Measurements from ENCODE around the gene PCBP3.
"Not testable (repeated sequence)": the region's sequence is repeated elsewhere in the genome, so short reads cannot be mapped to it uniquely, and the experiment has no call there.

PCBP3 gene

GRCh38 chr21:45643021-45643980 is at the start of gene PCBP3:
TSS of gene PCBP3 (plus strand) at chr21:45643725. CDS start at chr21:45850086, 206,361 bp downstream.
- no peak for DNase-seq (ENCODE audit: low read depth)

GRCh38 chr21:45594721-45595489 is 48.6 kb upstream of the PCBP3 start:
- no peak for DNase-seq (ENCODE audit: low read depth)

DNA sequence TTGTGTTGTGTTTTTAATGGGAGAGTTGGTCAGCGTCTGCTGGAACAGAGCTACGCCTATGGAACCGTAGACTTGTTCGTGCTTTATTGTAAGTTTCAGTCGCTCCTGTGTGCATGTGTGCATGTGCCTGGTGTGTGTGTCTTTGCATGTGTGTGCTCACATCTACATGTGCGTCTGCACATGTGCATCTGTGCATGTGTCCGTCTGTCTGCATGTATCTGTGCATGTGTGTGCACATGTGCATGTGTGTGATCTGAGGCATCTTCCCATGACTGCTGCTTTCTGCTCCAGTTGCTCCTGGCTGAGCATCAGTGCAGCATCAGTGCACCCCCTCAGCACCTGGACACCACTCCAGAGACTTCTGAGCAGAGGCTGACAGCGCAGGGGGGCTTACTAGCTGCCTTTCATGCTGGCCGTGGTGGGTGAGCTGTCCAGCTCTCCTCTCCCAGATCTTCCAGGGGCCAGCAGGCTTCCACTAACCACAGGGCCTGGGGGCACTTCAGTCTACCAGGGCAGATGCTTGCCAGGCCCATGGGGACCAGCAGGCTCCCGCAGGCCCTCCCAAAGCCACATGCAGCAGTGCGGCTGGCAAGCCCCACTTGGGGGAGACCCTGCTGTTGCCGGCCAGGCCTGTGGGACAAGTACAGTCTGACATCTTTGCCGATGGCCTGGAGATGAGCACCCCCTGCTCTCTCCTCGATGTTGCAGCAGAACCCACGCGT is 47.8 kb upstream of the PCBP3 start:
- no peak for DNase-seq (ENCODE audit: low read depth)

DNA sequence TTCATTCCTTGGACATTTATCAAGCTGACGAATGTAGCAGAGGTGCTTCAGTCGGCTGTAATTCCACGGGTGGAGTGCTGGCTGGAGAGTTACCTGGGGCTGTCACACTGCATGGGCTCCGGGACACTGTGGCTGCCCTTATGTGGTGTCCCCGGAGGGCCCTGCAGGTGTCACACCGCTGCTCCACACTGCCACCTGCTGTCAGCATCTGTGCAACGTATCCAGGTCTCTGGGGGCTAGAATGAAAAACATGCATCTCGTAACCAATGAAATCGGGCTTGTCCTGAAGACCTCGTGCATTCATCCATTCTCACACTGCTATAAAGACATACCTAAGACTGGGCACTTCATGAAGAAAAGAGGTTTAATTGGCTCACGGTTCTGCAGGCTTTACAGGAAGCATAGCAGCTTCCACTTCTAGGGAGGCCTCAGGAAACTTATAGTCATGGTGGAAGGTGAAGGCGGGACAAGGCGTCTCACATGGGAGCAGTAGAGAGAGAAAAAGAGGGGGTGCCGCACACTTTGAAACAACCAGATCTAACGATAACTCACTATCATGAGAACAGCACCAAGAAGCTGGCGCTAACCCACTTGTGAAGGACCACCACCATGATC is 46.7 kb upstream of the PCBP3 start:
- no peak for DNase-seq (ENCODE audit: low read depth)

DNA sequence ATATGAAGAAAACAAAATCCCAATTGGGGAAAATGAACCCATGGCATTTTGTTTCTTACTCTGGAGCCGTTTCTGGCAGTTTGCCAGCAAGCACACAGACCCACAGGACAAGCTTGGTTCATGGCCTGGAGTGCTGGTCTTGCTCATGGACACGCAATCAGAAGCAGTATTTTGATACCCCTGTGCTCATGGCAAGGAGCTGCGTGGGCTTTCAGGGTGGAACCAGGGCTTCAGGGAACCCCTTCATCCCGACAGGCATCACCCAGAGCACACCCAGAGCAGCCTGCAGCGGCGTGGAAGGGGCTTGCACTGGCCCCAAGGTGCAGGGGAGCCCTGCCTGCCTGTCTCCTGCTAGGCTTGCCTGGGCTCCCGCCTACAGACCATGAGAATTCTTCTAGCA is 45.4 kb upstream of the PCBP3 start:
- DNase-seq (ENCODE audit: low read depth) = no peak

GRCh38 chr21:45598666-45599065 is 44.9 kb upstream of the PCBP3 start:
- no peak for DNase-seq (ENCODE audit: low read depth)

GRCh38 chr21:45599146-45599581 is 44.4 kb upstream of the PCBP3 start:
- no peak for DNase-seq (ENCODE audit: low read depth)

GRCh38 chr21:45600248-45600647 is 43.3 kb upstream of the PCBP3 start:
- DNase-seq (ENCODE audit: low read depth) = no peak

- DNase-seq (ENCODE audit: low read depth) = no peak
Observed at GRCh38 chr21:45601551-45601950, 42.0 kb upstream of the PCBP3 start.

DNA sequence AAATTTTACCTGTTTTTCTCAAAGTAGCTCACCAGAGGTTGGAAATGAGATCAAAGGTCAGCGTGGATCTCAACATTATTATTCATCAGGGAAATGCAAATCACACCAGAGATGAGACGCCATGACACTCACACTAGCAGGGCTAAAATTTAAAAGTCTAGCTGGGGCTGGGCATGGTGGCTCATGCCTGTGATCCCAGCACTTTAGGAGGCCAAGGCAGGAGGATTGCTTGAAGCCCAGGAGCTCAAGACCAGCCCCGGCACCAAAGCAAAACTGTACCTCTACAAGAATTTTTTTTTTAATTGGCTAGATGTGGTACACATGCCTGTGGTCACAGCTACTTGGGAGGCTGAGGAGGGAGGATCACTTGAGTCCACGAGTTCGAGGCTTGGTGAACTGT is 41.4 kb upstream of the PCBP3 start:
- DNase-seq (ENCODE audit: low read depth) = no peak

DNA sequence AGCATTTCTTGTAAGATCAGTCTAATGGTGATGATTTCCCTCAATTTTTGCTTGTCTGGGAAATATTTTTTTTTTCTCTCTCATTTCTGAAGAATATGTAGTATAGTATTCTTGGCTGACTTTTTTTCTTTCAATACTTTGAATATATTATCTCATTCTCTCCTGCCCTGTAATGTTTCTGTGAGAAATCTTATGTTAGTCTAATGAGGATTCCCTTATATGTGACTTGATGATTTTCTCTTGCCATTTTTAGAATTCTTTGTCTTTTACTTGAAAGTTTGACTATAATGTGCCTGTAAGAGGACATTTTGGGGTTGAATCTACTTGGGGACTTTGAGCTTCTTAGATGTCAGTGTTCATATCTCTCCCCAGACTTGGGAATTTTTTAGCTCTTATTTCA is 40.0 kb upstream of the PCBP3 start:
- DNase-seq (ENCODE audit: low read depth) = no peak

- DNase-seq (ENCODE audit: low read depth) = not testable (repeated sequence)
Observed at GRCh38 chr21:45604681-45605080, 38.8 kb upstream of the PCBP3 start.

- DNase-seq (ENCODE audit: low read depth) = no peak
Observed at GRCh38 chr21:45607021-45607908, 36.3 kb upstream of the PCBP3 start.

DNA sequence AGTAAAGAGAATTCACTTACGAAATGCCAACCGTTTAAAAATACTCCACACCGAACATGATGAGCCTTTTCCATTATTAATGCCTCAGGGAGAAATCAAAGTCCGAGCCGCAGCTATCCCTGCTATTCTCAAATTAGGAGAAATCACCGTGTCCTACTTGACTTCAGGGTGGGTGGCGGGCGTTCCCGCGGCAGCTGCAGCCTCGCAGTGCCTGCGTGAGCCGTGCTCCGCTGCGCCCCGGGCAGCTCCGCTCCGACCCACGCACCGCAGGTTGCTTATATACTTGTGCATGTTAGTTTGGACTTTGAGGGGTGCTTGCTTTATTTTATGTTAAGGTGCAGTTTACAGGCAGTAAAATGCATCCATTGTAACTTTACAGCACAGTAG is 35.6 kb upstream of the PCBP3 start:
- DNase-seq (ENCODE audit: low read depth) = no peak

GRCh38 chr21:45608747-45609470 is 34.6 kb upstream of the PCBP3 start:
- not testable (repeated sequence) for DNase-seq (ENCODE audit: low read depth)

DNA sequence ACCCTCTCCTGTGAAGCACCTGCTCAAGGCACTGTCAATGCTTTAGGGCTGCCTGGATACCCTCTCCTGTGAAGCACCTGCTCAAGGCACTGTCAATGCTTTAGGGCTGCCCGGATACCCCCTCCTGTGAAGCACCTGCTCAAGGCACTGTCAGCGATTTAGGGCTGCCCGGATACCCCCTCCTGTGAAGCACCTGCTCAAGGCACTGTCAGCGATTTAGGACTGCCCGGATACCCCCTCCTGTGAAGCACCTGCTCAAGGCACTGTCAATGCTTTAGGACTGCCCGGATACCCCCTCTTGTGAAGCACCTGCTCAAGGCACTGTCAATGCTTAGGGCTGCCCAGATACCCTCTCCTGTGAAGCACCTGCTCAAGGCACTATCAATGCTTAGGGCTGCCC is 33.9 kb upstream of the PCBP3 start:
- DNase-seq (ENCODE audit: low read depth) = not testable (repeated sequence)

- DNase-seq (ENCODE audit: low read depth) = no peak
Observed at GRCh38 chr21:45611296-45611695, 32.2 kb upstream of the PCBP3 start.

DNA sequence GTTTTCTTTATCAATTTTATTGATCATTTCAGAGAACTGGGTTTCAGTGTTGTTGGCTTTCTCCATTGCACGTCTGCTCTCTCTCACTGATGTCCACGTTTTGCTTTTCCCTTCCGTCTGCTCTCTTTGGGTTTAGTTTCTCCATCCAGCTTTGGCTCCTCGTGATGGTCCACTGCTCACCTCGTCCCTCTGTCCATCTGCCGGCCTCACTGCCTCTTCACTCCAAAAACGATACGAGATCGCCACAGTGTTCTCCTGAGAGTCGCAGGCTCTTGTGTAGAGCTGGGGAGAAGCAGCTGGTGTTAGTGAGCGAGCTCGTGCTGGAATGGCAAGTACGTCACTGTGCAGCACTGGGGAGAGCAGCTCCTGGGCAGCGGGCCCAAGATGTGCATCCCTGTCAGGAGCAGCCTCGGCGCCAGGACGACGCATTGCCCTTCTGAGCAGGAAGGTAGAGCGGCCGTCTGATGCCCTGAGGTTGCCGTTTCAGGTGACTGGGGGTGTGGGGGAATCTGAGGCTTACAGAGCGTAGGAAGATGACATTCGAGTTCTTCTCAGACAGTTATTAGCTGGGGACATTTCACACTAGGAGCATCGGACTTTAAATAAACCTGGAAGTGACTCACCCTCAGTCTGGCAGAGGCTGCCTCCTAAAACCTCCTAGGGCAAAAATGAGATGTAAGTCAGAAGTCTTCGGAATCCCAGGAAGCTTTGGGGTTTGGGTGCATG is 31.4 kb upstream of the PCBP3 start:
- no peak for DNase-seq (ENCODE audit: low read depth)

DNA sequence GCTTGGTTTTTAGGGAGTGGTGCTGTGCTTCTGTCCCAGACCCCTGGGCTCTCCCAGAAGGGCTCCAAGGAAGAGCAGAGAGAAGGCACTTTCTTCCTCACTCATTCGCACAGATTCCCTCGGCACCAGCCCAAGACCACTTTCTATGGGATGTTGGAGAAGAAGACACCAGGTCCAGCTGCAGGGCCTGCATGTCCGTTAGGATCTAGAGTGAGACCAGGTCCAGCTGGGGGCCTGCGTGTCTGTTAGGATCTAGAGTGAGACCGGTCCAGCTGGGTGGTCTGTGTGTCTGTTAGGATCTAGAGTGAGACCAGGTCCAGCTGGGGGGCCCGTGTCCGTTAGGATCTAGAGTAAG is 30.9 kb upstream of the PCBP3 start:
- DNase-seq (ENCODE audit: low read depth) = not testable (repeated sequence)

DNA sequence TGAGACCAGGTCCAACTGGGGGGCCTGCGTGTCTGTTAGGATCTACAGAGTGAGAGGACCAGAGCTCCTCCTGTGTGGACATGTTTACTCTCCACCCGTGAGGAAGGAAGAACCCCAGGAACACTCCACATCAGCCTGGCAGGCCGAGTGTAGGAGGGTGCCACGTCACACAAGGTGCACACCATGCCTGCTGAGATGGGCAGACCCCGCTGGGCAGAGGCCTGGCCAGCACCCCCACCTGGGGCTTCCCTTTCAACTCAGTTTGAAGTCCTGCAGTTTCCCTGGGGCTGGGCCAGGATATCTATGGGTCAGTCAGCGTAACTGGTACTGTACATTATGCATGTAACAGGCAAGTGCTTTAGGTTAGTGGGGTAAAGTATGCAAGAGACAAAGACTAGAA is 30.1 kb upstream of the PCBP3 start:
- DNase-seq (ENCODE audit: low read depth) = no peak
